Testis (tissue), 3 donors: ENCODE measurements around the gene SAPCD1. TPM values are rescaled to one million over a fixed set of nuclear protein-coding genes. Genes with fewer than 3 reads are reported as not detected.

Experiments used
- DNase-seq: peaks from one replicate; pipeline ENCODE4 v3.0.0-alpha.2; 2019
- H3K27ac ChIP-seq, 2 donors: fragments of 200-600 bp; sonication (generic); one replicate each; pipeline ENCODE4 v1.5.1; 2019
- H3K27me3 ChIP-seq: fragments of 200-600 bp; sonication (generic); one replicate; pipeline ENCODE4 v1.5.1; 2019
- H3K36me3 ChIP-seq: fragments of 200-600 bp; sonication (generic); one replicate; pipeline ENCODE4 v1.5.1; 2017; ENCODE audit warnings: low read depth; ENCODE audit errors: missing control alignments
- H3K4me1 ChIP-seq: fragments of 200-600 bp; sonication (generic); one replicate; pipeline ENCODE4 v1.5.1; 2019
- H3K4me3 ChIP-seq, 2 donors: fragments of 200-600 bp; sonication (generic); one replicate each; pipeline ENCODE4 v1.5.1; 2017 to 2019
- H3K9me3 ChIP-seq: fragments of 200-600 bp; sonication (generic); one replicate; pipeline ENCODE4 v1.5.1; 2017
- POLR2A ChIP-seq: fragments of 450-650 bp; IDR thresholded peaks from one replicate; pipeline ENCODE4 v1.6.1; 2017; ENCODE audit warnings: antibody characterized with exemption, mild to moderate bottlenecking, moderate library complexity
- WGBS, 2 donors: methylation state at CpG; one replicate each; pipeline ENCODE4 v1.1.5; 2018; 5-methylcytosine and 5-hydroxymethylcytosine counted together
- intact Hi-C: fragments of 100-400 bp; cut with DNase I; formaldehyde crosslinking; loops from one replicate; pipeline ENCODE4 v1.15.1; 2023; ENCODE audit warnings: low total_unique reads
- polyA plus RNA-seq: library from polyadenylated mRNA; stranded (reverse); fragments of 350-450 nt; fragmentation: Illumina TruSeq; extraction: RNeasy Lipid Tissue Mini Kit (QIAGEN cat#74804); gene quantifications from one replicate; pipeline ENCODE4 v1.2.3, GENCODE V29; 2014; ENCODE audit warnings: low read depth, low replicate concordance; ENCODE audit not compliant: insufficient read depth
- total RNA-seq, 2 donors: library from RNA; depleted of rRNA; stranded (reverse); fragments of >200 nt; gene quantifications; one replicate each; pipeline ENCODE4 v1.2.3, GENCODE V29; 2016
- TF ChIP-seq, protein P1 (sequence below), 3 experiments: fragments of 450-650 bp in 2 of 3; fragments of 200-600 bp in 1 of 3; sonication (generic) in 1 of 3; IDR thresholded peaks; one replicate each; pipeline ENCODE4 v1.5.1; 2016 to 2019; ENCODE audit warnings: antibody characterized with exemption in 3 of 3, mild to moderate bottlenecking in 2 of 3, moderate library complexity in 1 of 3

Gene SAPCD1
- total and polyA plus RNA-seq, 3 donors from 2014 or later, result 5.9 to 11.6 (median 10.4) TPM

DNA sequence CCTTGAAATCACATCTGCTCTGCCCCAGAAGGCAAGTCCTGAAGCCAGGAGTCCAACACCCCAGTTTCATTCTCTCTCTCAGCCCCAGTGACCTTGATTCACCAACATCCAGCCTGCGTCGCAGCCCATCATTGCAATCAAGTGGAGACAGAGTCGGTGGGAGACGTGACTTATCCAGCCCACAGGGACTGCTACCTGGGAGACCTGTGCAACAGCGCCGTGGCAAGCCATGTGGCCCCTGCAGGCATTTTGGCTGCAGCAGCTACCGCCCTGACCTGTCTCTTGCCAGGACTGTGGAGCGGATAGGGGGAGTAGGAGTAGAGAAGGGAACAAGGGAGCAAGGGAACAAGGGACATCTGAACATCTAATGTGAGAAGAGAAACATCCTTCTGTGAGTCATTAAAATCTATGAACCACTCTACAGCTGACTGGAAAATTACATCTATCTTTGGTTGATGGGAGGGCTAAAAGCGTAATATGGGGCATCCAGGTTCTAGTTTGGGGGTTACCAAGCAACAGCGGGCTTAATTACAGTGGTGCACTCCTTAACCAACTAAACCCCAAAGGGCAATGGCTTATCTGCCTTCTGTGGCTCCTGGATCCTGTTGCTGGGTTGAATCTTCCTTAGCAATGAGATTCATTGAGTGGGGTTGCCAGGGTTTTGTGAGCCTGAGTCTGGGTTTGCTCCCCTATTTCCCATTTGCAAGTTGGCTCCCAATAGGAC is 44.8 kb upstream of the SAPCD1 start:
- TF ChIP-seq, protein P1, sequence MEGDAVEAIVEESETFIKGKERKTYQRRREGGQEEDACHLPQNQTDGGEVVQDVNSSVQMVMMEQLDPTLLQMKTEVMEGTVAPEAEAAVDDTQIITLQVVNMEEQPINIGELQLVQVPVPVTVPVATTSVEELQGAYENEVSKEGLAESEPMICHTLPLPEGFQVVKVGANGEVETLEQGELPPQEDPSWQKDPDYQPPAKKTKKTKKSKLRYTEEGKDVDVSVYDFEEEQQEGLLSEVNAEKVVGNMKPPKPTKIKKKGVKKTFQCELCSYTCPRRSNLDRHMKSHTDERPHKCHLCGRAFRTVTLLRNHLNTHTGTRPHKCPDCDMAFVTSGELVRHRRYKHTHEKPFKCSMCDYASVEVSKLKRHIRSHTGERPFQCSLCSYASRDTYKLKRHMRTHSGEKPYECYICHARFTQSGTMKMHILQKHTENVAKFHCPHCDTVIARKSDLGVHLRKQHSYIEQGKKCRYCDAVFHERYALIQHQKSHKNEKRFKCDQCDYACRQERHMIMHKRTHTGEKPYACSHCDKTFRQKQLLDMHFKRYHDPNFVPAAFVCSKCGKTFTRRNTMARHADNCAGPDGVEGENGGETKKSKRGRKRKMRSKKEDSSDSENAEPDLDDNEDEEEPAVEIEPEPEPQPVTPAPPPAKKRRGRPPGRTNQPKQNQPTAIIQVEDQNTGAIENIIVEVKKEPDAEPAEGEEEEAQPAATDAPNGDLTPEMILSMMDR (IDR thresholded peaks at IDR 0.05), result no peak
- no peak for TF ChIP-seq POLR2A
- H3K27me3 ChIP-seq, result no peaks in the 10 kb centered on the region
- H3K4me3 ChIP-seq, result no peak overlapping the region
- WGBS, 2 donors, result 75 to 95% methylated on average over 10 of the region's 10 CpGs
- H3K4me1 ChIP-seq, result peaks cover 3% of the 10 kb centered on the region
- no peak for DNase-seq
- no peaks in the 10 kb centered on the region for H3K36me3 ChIP-seq
- no peak overlapping the region for H3K27ac ChIP-seq
- intact Hi-C loops, result no loop called here
- H3K9me3 ChIP-seq, result no peaks in the 10 kb centered on the region

DNA sequence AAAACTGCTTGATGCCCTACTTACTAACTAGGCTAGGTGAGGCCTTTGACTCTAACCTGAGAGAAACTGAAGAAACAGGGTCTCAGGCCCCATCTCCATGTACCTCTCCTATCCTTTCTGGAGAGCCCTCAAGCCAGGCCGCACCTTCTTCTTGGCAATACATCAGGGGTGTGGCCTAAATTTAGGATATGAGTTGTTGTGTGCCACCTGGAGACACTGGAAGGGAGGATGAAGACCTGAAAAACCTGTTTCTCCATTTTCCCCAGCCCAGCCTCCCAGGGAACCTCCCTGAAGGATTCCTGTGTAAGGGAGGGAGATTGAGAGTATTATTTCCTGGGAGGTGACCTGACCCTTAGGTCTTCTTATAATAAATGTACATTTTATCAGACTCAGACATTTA is 44.2 kb upstream of the SAPCD1 start:
- H3K4me1 ChIP-seq, result peaks cover 3% of the 10 kb centered on the region
- WGBS, 2 donors, result 94 to 100% methylated on average over 1 of the region's 1 CpG
- intact Hi-C loops, result no loop called here
- no peak overlapping the region for H3K4me3 ChIP-seq
- H3K27ac ChIP-seq, result no peak overlapping the region
- DNase-seq, result no peak
- H3K27me3 ChIP-seq, result no peaks in the 10 kb centered on the region
- no peaks in the 10 kb centered on the region for H3K36me3 ChIP-seq
- H3K9me3 ChIP-seq, result no peaks in the 10 kb centered on the region
- TF ChIP-seq, protein P1 (IDR thresholded peaks at IDR 0.05), result no peak
- TF ChIP-seq POLR2A, result no peak

DNA sequence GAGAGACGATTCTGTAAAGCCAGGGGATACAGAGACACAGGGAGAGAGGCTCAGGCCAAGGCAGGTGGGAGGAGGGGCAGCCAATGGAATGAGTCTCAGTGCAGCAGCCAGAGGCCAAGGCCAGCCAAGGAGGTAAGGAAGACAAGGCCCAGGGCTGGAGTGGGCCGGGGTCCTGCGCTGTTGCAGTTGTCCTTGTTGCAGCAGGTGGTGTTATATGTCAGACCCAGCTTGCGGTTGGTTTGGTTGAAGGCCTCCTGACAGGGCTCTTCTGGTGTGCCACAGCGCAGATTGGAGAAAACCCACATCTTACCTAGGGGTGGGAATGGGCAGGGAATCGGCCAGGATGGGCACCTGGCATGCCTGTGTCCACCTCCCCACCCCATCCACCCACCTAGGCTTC is 43.5 kb upstream of the SAPCD1 start:
- Histone ChIP-seq H3K36me3 (no peaks in the 10 kb centered on the region), H3K9me3 (no peaks in the 10 kb centered on the region), H3K4me3 (no peak overlapping the region), H3K27ac (no peak overlapping the region), H3K27me3 (no peaks in the 10 kb centered on the region), H3K4me1 (peaks cover 3% of the 10 kb centered on the region)
- no peak for TF ChIP-seq POLR2A
- TF ChIP-seq, protein P1 (IDR thresholded peaks at IDR 0.05), result no peak
- 77 to 86% methylated on average over 6 of the region's 6 CpGs for WGBS, 2 donors
- DNase-seq, result no peak
- intact Hi-C loops, result no loop called here

DNA sequence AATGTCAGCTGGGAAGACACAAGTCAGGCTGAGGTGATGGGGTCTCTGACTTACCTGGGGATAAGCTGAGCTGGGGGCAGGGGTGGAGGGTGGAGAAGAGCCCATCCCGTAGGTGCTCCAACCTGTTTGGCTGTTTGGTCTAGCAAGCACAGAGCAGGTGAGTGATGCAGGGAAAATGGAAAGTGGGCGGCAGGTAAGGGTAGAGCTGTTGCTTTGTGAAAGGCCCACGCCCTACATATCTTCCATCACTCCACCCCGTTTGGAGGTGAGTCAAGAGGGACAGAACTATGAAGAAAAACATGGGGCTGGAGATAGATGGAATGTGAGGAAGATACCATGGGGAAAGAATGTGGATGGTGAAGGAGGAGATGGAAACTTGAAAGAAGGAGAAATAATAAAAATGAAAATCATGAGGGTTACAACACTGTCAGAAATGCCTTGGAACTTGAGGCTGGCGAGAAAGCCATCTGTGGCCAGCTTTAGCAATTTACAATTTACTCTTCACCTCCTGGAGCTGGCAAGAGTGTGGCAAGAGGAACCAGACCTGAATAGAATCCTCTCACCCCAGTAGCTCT is 42.2 kb upstream of the SAPCD1 start:
- TF ChIP-seq, protein P1 (IDR thresholded peaks at IDR 0.05), result no peak
- no peak for TF ChIP-seq POLR2A
- Histone ChIP-seq H3K9me3 (no peaks in the 10 kb centered on the region), H3K36me3 (no peaks in the 10 kb centered on the region), H3K27ac (no peak overlapping the region), H3K27me3 (no peaks in the 10 kb centered on the region), H3K4me1 (peaks cover 3% of the 10 kb centered on the region), H3K4me3 (no peak overlapping the region)
- WGBS, 2 donors, result 85 to 93% methylated on average over 5 of the region's 5 CpGs
- intact Hi-C loops, result no loop called here
- no peak for DNase-seq
